Activated CD4-positive, alpha-beta T cell treated with anti-CD3 and anti-CD28 coated beads, Interleukin-10, Interleukin-2, amounts not matched to agents 100 ng/mL and 50 ng/mL, durations not matched to agents 16 hours and 8 hours (primary cell): ENCODE data around the gene ARHGEF28.
A peak's percentile ranks its signal among the peaks of the same experiment; 100 is the strongest.

Experiments used
- DNase-seq: peaks from one replicate; pipeline ENCODE4 v3.0.0-alpha.2; 2020

Gene ARHGEF28

DNA sequence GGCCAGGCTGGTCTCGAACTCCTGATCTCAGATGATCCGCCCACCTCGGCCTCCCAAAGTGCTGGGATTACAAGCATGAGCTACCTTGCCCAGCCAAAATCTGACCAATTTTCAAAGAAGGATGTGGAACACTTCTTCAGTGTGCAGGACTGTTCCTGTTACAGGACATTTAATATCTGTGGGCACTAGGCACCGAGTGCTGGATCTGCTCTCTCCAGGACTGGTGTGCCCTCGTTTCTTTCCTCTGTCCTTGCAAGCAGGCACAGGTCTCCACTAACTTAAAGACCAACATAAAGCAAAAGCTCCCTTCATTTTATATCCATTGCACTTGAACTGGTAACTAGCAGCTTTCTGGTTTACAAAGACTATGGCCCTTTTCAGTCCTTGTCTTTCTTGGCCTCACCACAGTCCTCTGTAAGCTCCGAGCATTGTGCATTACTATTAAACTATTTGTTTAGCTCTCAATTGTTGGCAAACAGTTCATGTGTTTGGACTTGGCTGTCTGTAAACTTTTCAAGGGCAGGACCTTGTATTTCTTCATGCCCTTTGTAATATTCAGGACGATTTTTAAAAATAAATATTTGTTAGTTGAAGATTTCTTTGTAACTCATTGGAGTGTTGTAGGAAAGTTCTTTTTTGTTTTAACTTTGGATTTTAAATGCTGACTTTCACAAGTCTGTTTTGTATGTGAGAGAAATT is 37.3 kb downstream of the ARHGEF28 start:
- DNase-seq: no peak

DNA sequence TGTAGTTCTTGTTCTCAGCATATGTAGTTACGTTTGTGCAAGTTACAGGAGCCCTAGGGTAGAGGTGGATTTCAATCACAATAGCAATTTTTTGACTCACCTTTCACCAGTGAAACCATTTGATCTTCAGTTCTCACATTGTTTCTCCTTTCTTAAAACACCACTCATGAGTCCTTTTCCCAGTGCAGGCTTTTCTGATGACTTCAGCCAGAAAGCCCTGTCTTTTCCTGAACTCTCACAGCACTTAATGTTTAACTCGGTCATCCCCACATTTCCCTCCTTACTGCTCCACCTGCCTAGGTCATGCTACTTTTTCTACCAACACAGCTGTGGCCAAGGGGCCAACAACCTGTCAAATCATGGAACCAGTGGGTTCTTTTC is 37.9 kb downstream of the ARHGEF28 start:
- DNase-seq: no peak

GRCh38 chr5:73664796-73665195 is 38.8 kb downstream of the ARHGEF28 start:
- DNase-seq: no peak

- DNase-seq: no peak
Observed at GRCh38 chr5:73666891-73667290, 40.9 kb downstream of the ARHGEF28 start.

DNA sequence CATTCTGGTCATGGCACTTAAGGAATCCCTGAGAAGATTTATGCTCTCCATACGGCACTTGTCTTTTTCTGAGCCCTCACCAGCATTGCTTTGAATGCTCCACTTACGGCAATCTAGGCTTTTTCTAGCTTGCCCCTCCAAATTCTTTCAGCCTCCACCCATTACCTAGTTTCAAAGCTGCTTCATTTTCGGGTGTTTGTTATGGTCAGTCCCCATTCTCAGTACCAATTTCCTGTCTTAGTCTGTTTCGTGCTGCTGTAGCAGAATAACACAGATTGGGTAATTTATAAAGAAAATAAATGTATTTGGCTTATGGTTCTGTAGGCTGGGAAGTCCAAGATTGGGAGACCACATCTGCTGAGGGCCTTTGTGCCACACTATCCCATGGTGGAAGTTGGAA is 42.0 kb downstream of the ARHGEF28 start:
- no peak for DNase-seq

DNA sequence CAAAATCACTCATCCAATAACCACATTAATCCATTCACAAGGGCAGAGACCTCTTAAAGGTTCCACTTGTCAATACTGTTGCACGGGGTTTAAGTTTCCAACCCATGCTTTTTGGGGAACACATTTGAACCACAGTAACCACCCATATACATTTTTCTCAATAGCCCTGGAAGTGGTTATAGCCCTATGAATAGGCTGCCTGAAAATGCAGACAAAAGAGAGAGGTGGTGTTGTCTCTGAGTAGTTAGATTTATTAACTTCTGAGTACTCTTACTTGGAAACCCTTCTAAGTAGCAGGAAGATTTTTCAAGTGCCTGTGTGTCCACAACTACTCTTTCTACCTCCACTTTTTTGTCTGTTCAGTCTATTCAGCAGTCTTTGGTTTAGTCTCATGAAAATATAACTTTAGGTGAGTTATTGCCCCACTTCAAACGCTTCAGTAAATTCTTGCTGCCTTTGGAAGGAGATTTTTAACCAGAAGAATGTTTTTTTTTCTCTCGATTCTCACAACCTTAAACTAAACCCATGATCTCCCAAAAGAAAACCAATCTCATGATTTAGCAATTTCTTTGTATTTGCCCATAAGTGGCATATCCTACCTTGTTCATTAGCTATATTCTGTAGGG is 42.6 kb downstream of the ARHGEF28 start:
- no peak for DNase-seq

DNA sequence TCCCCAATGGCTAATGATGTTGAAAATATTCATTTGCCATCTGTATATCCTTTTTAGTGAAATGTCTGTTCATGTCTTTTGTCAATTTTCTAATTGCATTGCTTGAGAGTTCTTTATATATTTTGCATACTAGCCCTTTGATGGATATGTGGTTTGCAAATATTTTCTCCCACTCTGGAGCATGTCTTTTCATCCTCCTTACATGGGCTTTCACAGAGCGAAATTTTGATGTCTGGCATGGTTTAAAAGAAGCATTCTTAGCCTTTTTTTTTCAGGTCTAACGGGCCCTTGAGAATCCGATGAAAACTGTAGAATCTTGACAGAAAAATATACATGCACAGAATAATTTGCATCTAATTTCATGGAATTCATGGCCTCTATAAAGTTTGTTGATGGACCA is 44.7 kb downstream of the ARHGEF28 start:
- no peak for DNase-seq

DNA sequence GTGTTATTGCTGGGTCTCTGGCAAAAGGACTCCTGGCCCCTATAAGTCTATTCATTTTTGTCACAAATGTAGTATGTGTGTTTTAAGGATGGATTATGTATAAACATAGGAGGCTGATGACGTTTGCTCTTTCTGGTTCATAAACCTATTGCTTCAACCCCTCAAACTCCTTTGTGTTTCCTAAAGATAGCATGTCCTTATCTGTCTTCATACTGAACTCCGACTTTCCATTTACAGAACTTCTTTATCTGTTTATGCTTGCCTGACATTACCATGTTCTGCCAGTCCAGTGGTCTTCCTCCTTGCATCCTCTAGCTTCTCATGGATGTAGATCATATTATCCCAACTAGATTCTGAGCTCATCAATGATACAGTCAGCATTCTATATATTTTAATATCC is 46.1 kb downstream of the ARHGEF28 start:
- DNase-seq: no peak

DNA sequence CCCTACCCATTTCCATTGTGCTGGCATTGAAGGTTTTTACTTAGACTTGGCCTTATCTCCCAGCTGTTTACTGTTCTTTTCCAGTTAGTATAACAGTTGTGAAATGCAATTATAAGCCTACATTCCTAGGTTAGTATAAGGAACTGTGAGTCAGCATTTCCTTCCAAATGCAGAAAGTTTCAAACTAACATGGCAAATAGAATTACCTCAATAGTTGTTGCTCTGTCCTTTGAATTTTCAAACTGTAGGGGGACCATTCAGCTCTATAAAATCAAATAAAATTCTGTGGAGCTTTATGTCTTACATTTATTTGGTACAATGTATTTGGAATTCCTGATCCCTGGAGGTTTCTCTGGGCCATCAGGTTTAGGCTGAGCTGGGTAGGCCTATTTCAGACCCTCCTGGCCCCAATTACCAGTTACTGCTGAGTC is 47.2 kb downstream of the ARHGEF28 start:
- DNase-seq: no peak

GRCh38 chr5:73674669-73675004 is 48.6 kb downstream of the ARHGEF28 start:
- no peak for DNase-seq

DNA sequence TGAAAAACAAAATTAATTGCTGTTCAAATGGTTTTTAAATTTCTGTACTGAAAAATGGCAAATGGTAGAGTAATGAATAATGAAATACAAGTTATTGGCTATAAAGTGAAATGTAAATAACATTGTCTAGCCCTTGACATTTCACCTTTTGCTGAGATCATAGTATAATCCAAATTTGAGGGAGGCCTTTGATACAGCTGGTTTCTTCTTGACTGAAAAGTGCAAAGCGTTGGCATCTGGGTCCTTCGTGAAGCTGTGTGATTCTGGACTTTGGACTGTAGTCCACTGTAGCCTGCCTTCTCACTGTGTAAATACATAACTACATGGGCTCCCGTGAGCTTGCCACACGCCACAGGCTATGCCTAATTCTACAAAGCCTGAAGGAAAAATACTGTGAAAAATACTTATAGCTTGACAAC is 52.3 kb downstream of the ARHGEF28 start:
- no peak for DNase-seq

DNA sequence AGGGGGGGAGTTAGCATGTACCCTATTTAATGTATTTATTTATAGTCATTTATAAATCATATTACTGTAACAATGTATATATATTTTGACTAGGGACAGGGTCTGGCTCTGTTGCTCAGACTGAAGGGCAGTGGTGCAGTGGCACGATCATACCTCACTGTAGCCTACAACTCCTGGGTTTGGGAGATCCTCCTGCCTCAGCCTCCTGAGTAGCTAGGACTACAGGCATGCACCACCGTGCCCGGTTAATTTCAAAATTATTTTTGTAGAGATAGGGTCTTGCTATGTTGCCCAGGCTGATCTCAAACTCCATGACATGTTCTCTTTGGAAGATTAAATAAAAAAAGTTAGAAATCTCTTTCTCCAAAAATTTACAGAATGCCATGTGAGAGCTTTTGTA is 52.8 kb downstream of the ARHGEF28 start:
- DNase-seq: no peak

DNA sequence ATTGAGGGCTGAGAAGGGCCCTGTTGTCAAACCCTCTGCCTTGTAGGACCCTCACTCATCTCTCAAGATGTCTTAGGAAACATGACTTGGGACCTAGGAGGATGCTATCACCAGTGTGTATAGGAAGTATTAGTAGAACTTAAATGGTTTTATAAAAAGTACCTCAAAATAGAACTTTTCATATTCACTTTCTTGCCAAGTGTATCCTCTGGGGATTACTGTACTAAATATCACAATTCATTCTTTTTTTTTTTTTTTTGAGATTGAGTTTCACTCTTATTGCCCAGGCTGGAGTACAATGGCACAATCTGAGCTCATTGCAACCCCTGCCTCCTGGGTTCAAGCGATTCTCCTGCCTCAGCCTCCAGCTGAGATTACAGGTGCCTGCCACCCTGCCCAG is 56.2 kb downstream of the ARHGEF28 start:
- no peak for DNase-seq

DNA sequence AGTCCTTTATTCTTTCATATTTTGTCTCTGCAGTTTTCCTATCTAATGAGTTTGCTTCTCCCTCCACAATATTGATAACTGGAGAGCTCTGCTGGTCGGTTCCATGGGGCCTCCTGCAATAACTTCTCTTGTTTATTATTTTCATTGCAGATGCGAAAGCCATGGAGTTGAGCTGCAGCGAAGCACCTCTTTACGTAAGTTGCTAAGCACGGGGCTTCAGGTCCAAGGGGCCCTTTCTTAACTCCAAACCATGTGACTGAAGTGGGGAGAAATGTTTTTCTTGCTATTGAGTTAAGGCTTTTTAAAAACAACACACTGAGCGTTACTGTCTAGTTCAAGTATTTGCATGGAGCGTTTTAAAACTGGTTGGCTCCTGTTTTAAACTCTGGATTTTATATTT is 58.7 kb downstream of the ARHGEF28 start:
- no peak for DNase-seq

DNA sequence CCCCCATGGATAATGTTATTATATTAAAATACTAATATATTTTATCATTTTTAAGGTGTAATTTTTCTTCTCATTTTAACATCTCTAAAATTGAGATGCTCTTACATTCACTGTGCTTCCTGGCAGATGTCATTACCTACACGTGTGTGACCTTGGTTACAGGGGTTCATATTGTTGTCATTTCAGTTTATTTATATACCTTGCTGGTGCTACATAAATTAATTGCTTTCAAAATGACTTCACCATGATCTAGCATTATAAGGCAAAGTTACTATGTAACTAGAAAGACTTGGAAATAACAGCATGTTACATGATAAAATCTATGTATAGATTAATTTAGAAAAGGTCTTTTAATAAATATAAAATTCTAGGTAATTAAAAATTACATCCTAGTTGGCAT is 60.9 kb downstream of the ARHGEF28 start:
- DNase-seq: no peak

DNA sequence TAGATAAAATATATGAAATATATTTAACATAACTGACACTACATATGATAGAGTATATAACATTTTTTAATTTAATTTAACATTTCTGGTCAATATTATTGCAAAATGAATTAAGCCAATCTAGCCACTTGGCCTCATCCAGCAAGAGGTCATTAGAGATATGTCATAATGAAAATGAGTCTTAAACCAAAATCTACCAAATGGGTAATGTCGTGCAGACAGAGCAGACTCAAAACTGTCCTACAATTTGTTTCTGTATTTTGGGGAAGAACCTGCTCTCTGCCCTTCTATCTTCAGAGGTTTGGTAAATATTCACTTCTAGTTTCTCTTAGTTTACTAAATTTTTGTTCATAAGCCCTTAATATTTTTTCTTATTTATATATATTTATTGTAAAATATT is 61.4 kb downstream of the ARHGEF28 start:
- no peak for DNase-seq

GRCh38 chr5:73690015-73690414 is 64.0 kb downstream of the ARHGEF28 start:
- no peak for DNase-seq

GRCh38 chr5:73691302-73692080 is 65.5 kb downstream of the ARHGEF28 start:
- DNase-seq: no peak

DNA sequence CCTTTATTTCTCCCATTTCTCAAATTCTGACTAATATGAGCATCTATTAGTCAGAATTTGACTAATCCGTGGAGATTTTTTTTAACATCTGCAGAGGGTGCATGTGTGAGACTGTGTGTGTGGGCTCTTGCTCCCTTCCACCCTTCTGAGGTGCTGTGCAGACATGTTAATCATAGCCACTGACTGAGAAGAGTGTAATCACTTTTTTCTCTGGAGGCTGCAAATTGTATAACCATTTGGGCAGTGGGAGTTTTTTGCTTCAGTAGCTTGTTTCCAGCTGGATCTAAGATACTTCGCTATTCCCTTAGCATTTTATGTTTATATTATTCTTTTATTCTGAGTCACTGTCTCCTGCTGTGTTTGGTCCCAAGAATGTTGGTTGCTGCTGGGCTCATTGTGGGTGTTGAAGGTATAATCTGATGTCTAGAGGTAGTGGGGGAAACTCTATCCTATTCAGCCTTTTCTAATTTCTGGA is 66.2 kb downstream of the ARHGEF28 start:
- peak; percentile 23 for DNase-seq

GRCh38 chr5:73692981-73693380 is 67.0 kb downstream of the ARHGEF28 start:
- no peak for DNase-seq

GRCh38 chr5:73693573-73694061 is 67.6 kb downstream of the ARHGEF28 start:
- no peak for DNase-seq

DNA sequence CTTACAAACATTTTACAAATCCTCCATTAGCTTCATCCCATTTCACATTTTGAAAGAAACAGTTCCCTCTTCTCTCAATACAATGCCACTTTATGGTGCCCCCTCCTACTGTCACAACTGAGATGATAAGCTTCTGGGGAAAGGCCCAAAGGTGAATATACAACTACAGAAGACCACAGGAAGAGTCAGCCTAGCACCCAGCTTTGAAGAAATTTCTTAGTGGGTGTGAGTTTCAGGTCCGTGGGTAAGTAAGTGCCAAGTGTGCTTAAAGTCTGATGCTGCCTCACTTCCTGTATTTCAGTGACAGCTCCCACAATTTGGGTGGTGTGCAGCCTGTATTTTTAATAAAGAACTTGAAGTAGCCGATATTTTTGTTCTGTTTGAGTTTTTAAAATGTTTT is 68.1 kb downstream of the ARHGEF28 start:
- DNase-seq: peak; percentile 43

DNA sequence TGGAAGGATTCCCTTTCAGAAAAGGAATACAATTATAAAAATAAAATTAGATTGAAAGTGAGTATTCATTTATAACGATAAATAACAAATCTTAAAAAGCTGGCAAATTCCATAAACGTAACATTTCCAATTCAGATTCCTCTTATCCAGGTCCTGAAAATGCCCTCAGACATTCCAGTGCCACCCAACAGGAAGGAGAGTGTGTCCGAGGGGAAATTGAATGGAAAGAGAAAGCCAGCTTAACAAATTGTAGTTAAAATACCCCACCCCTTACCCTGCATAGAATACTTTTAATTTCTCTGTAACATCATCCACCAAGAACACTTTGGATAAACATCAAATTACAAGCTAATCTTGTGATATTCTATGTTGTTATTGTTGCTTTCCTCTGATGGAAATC is 72.0 kb downstream of the ARHGEF28 start:
- DNase-seq: no peak

DNA sequence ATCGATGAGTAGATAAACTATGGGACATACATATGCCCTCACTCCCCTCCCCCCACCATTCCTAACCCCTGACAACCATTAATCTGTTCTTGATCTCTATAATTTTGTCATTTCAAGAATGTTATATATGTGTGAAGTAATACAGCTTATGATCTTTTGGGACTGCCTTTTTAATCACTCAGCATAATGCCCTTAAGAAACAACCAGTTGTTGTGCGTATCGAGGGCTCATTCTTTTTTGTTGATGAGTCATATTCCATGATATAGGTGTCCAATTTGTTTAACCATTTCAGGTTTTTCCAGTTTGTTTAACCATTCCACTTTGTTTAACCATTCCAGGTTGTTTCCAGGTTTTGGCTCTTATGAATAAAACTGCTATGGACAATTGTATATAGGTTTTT is 75.6 kb downstream of the ARHGEF28 start:
- DNase-seq: no peak
